ENCODE data around the gene MRPL38. TPM values are rescaled to one million over a fixed set of nuclear protein-coding genes. Genes with fewer than 3 reads are reported as not detected.

Gene MRPL38
- total RNA-seq, 1 experiment from 2014 or later: 108 TPM

GRCh38 chr17:75940727-75941441 is 36.2 kb upstream of the MRPL38 start, which contains the start of gene FBF1:
TSS of gene FBF1 (minus strand) at chr17:75941042. CDS start at chr17:75938149, 2,893 bp downstream.
- Histone ChIP-seq H2BK12ac (ENCODE audit: insufficient read length, low read depth, low read length) (no peak within 1 kb of the TSS), H3T11ph (ENCODE audit: low read length) (no peak within 1 kb of the TSS), H3K23ac (ENCODE audit: insufficient read length, low read depth, low read length) (no peak within 1 kb of the TSS), H2BK15ac (ENCODE audit: low read depth, low read length) (no peak within 1 kb of the TSS), H4K20me1 (ENCODE audit: control insufficient read depth, insufficient read depth, insufficient read length) (no peaks in the 10 kb centered on the region), H4K8ac (replicated peaks; ENCODE audit: insufficient read length, low read depth, low read length) (no peak within 1 kb of the TSS), H3K79me2 (ENCODE audit: insufficient read depth, low read length) (no peaks in the 10 kb centered on the region), H3K14ac (ENCODE audit: insufficient read depth, low read length) (peak within 1 kb of the TSS; percentile 51), H2BK5ac (ENCODE audit: insufficient read length, low read length) (no peak within 1 kb of the TSS), H2BK20ac (ENCODE audit: low read depth, low read length, poor library complexity, severe bottlenecking) (no peak within 1 kb of the TSS), H3K9me3 (ENCODE audit: control insufficient read depth, low read depth, low read length) (no peaks in the 10 kb centered on the region), H3K9ac (ENCODE audit: extremely low read depth, insufficient read length, low read length) (peak within 1 kb of the TSS; percentile 75), H2AK5ac (ENCODE audit: insufficient read length, low read length) (no peak within 1 kb of the TSS), H3K56ac (ENCODE audit: insufficient read length, low read depth, low read length) (no peak within 1 kb of the TSS), H3K79me1 (ENCODE audit: insufficient read depth, low read depth, low read length, poor library complexity, severe bottlenecking) (no peaks in the 10 kb centered on the region), H3K4me2 (ENCODE audit: insufficient read depth, insufficient read length, low read length) (peak within 1 kb of the TSS; percentile 36), H3K4ac (ENCODE audit: low read depth, low read length) (no peak within 1 kb of the TSS), H3K18ac (ENCODE audit: insufficient read length, low read depth, low read length) (peak within 1 kb of the TSS; percentile 66), H3K27ac (ENCODE audit: insufficient read length, low read depth, low read length) (no peak within 1 kb of the TSS), H2BK120ac (ENCODE audit: low read depth, low read length, poor library complexity, severe bottlenecking) (no peak within 1 kb of the TSS), H3K23me2 (ENCODE audit: insufficient read length, low read depth, low read length, poor library complexity, severe bottlenecking) (no peaks in the 10 kb centered on the region), H3K4me1 (ENCODE audit: insufficient read depth, low read length) (no peaks in the 10 kb centered on the region), H4K91ac (ENCODE audit: insufficient read length, low read depth, low read length) (no peak within 1 kb of the TSS), H4K5ac (ENCODE audit: insufficient read length, low read depth, low read length) (no peak within 1 kb of the TSS), H2AFZ (ENCODE audit: low read length) (no peak within 1 kb of the TSS), H3K27me3 (ENCODE audit: insufficient read depth, low read length) (no peaks in the 10 kb centered on the region)
- Mint-ChIP-seq H3K36me3 (ENCODE audit: insufficient read depth in 1 of 3, low read depth in 3 of 3) (peaks cover 0 to 11% (median 8%) of the 10 kb centered on the region in 3 experiments; a peak in 2 of 7 replicates), H3K4me1 (peaks cover 11 to 12% of the 10 kb centered on the region in 2 experiments), H3K27ac (peak within 1 kb of the TSS; percentile 60 to 96 (median 92); a peak in 6 of 7 replicates), H3K4me3 (peak within 1 kb of the TSS; percentile 88 to 92), H3K9me3 (no peaks in the 10 kb centered on the region; a peak in 1 of 5 replicates), H3K27me3 (ENCODE audit: low read depth) (no peaks in the 10 kb centered on the region)
- TF ChIP-seq, protein P1, sequence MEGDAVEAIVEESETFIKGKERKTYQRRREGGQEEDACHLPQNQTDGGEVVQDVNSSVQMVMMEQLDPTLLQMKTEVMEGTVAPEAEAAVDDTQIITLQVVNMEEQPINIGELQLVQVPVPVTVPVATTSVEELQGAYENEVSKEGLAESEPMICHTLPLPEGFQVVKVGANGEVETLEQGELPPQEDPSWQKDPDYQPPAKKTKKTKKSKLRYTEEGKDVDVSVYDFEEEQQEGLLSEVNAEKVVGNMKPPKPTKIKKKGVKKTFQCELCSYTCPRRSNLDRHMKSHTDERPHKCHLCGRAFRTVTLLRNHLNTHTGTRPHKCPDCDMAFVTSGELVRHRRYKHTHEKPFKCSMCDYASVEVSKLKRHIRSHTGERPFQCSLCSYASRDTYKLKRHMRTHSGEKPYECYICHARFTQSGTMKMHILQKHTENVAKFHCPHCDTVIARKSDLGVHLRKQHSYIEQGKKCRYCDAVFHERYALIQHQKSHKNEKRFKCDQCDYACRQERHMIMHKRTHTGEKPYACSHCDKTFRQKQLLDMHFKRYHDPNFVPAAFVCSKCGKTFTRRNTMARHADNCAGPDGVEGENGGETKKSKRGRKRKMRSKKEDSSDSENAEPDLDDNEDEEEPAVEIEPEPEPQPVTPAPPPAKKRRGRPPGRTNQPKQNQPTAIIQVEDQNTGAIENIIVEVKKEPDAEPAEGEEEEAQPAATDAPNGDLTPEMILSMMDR (conservative IDR thresholded peaks at IDR 0.05): no peak
- peak; percentile 99 for DNase-seq
- no CpG with 5 or more reads among the region's 63 CpGs for WGBS (ENCODE audit: extremely low coverage, insufficient read length, low lambda C conversion rate)
